ENCODE data around the gene PDZD2.
"Not testable (repeated sequence)": the region's sequence is repeated elsewhere in the genome, so short reads cannot be mapped to it uniquely, and the experiment has no call there.

The PDZD2 gene

GRCh38 chr5:31728039-31728438 lies 89.1 kb downstream of the PDZD2 start:
- no peak overlapping the region for H3K9ac ChIP-seq
- no peaks in the 10 kb centered on the region for H3K9me3 ChIP-seq
- no peaks in the 10 kb centered on the region; the same call in 1 of the 2 replicates for H3K4me1 ChIP-seq
- H3K36me3 ChIP-seq: no peaks in the 10 kb centered on the region
- no peak overlapping the region for H3K4me2 ChIP-seq
- no peak overlapping the region for H3K4me3 ChIP-seq
- no peaks in the 10 kb centered on the region for H4K20me1 ChIP-seq
- H3K27me3 ChIP-seq: no peaks in the 10 kb centered on the region
- TF ChIP-seq Cebpa-rat (IDR thresholded peaks at IDR 0.05): no peak
- H3K27ac ChIP-seq: no peak overlapping the region

- not testable (repeated sequence) for H3K4me1 ChIP-seq, H3K36me3 ChIP-seq, H3K9me3 ChIP-seq, H3K27me3 ChIP-seq, H3K27ac ChIP-seq, H3K9ac ChIP-seq, H4K20me1 ChIP-seq, H3K4me3 ChIP-seq, H3K4me2 ChIP-seq
Observed at GRCh38 chr5:31728806-31729205, 89.9 kb downstream of the PDZD2 start.

- Histone ChIP-seq H3K4me3 (no peak overlapping the region), H3K9ac (no peak overlapping the region), H3K4me2 (no peak overlapping the region), H4K20me1 (no peaks in the 10 kb centered on the region), H3K36me3 (no peaks in the 10 kb centered on the region), H3K9me3 (no peaks in the 10 kb centered on the region), H3K27ac (no peak overlapping the region), H3K27me3 (no peaks in the 10 kb centered on the region), H3K4me1 (no peaks in the 10 kb centered on the region; the same call in 1 of the 2 replicates)
- TF ChIP-seq Cebpa-rat (IDR thresholded peaks at IDR 0.05): no peak
Observed at GRCh38 chr5:31730139-31730538, 91.2 kb downstream of the PDZD2 start.

DNA sequence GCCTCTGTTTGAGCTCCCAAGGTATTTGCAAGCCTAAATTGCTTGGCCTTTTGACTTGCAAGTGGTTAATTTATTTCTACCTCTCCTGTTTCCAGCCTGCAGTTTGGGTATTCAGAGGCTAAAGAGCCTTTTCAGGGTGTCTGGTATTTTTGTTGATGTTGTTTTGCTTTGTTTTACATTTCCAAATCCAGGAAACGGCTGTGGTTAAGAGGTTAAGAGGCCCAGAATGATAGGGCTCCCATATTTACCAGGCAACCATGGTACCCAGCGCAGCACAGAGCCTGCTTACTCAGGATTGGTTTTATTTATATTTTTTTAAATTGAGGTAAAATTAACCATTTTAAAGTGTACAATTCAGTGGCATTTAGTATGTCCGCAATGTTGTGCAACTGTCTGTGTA lies 92.1 kb downstream of the PDZD2 start:
- H3K9ac ChIP-seq: no peak overlapping the region
- no peaks in the 10 kb centered on the region for H3K27me3 ChIP-seq
- no peak overlapping the region for H3K4me3 ChIP-seq
- no peaks in the 10 kb centered on the region for H4K20me1 ChIP-seq
- no peaks in the 10 kb centered on the region; the same call in 1 of the 2 replicates for H3K4me1 ChIP-seq
- H3K27ac ChIP-seq: no peak overlapping the region
- no peaks in the 10 kb centered on the region for H3K9me3 ChIP-seq
- no peak overlapping the region for H3K4me2 ChIP-seq
- no peak for TF ChIP-seq Cebpa-rat (IDR thresholded peaks at IDR 0.05)
- no peaks in the 10 kb centered on the region for H3K36me3 ChIP-seq

DNA sequence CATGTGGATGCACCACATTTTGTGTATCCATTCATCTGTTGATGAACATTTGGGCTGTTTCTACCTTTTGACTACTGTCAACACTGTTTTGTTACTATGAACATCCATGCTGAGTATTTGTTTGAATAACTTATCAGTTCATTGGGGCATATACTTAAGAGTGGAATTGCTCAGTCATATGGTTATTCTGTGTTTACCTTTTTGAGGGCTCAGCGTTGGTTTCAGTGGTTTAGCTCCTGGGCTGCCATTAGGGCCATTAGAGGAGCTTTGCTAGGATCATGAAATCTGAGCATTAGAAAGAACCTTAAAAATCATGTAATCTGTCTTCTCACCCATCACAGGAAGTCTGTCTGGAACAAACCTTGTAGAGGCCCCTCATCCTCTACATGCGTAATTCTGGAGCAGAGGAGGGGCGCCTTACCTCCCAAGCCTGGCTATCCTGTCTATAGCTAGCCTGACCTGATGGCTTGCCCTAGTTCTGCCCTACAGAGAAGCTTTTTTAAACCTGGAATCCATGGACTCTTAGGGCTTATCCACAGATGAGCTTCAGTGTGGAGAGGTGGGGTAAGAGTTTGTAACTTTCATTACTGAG lies 92.9 kb downstream of the PDZD2 start:
- Histone ChIP-seq H3K4me3 (no peak overlapping the region), H3K4me2 (no peak overlapping the region), H3K9me3 (no peaks in the 10 kb centered on the region), H4K20me1 (no peaks in the 10 kb centered on the region), H3K27me3 (no peaks in the 10 kb centered on the region), H3K4me1 (no peaks in the 10 kb centered on the region; the same call in 1 of the 2 replicates), H3K36me3 (no peaks in the 10 kb centered on the region), H3K27ac (no peak overlapping the region), H3K9ac (no peak overlapping the region)
- no peak for TF ChIP-seq Cebpa-rat (IDR thresholded peaks at IDR 0.05)

DNA sequence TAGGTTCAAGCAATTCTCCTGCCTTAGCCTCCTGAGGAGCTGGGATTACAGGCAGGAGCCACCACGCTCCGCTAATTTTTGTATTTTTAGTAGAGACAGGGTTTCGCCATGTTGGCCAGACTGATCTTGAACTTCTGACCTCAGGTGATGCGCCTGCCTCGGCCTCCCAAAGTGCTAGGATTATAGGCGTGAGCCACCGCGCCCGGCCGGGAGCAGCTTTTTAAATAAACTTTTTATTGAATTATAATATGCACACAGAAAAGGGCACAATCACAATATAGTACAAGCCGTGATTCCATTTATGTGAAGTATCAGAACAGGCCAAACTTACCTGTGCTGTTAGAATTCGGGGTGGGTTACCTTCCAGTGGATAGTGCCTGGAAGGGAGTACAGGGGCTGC lies 93.9 kb downstream of the PDZD2 start:
- H4K20me1 ChIP-seq, H3K9ac ChIP-seq, H3K27ac ChIP-seq, H3K4me3 ChIP-seq, H3K36me3 ChIP-seq, H3K9me3 ChIP-seq, H3K27me3 ChIP-seq, H3K4me1 ChIP-seq, H3K4me2 ChIP-seq: not testable (repeated sequence)

GRCh38 chr5:31733371-31733770 lies 94.4 kb downstream of the PDZD2 start:
- Histone ChIP-seq H3K4me2 (no peak overlapping the region), H3K9me3 (no peaks in the 10 kb centered on the region), H3K4me1 (no peaks in the 10 kb centered on the region; the same call in 1 of the 2 replicates), H3K9ac (no peak overlapping the region), H3K27ac (no peak overlapping the region), H3K27me3 (no peaks in the 10 kb centered on the region), H4K20me1 (no peaks in the 10 kb centered on the region), H3K4me3 (no peak overlapping the region), H3K36me3 (no peaks in the 10 kb centered on the region)
- TF ChIP-seq Cebpa-rat (IDR thresholded peaks at IDR 0.05): no peak

DNA sequence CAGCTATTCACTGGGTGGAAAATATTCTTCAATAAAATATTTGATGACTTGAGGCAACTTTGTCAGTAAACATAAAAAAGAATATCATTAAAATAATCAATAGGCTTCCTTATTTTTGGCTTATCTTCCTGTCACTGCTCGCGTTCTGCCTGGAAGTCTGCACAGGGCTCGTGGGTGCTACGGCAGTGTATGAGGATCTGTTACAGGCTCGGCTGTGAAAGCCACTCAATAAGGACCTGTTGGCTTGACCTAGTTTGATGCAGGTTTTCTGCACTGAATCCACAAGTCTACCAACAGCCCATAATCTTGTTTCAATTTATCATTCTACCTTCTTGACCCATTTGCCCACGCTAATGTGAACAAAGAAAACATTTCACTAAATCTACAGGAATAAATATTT lies 97.2 kb downstream of the PDZD2 start:
- Histone ChIP-seq H4K20me1 (no peaks in the 10 kb centered on the region), H3K4me1 (no peaks in the 10 kb centered on the region), H3K9ac (no peak overlapping the region), H3K27me3 (no peaks in the 10 kb centered on the region), H3K36me3 (no peaks in the 10 kb centered on the region), H3K4me2 (no peak overlapping the region), H3K9me3 (peaks cover 6% of the 10 kb centered on the region), H3K27ac (no peak overlapping the region), H3K4me3 (no peak overlapping the region)
- no peak for TF ChIP-seq Cebpa-rat (IDR thresholded peaks at IDR 0.05)

DNA sequence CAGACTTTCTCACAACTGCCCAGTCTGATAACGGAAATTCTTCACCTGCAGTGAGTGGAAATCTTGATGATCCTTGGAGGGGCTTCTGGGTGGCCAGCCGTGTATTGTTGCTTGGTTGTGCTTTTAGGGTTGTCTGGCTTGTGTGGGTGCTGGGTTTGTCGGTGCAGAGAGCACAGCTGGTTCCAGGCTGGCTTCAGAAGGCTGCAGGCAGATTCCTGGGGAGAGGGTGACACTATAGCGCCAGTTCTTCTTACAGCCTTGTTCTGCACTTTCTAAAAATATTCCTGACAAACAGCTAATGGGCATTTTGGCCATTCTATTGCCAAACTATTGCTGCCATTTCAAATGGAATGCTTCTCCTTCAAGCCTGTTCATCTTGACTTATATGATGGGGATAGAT lies 99.3 kb downstream of the PDZD2 start:
- H3K27ac ChIP-seq: no peak overlapping the region
- H3K4me1 ChIP-seq: no peaks in the 10 kb centered on the region
- H3K4me2 ChIP-seq: no peak overlapping the region
- no peaks in the 10 kb centered on the region for H4K20me1 ChIP-seq
- H3K9me3 ChIP-seq: peaks cover 6% of the 10 kb centered on the region
- no peaks in the 10 kb centered on the region for H3K27me3 ChIP-seq
- no peak for TF ChIP-seq Cebpa-rat (IDR thresholded peaks at IDR 0.05)
- no peaks in the 10 kb centered on the region for H3K36me3 ChIP-seq
- H3K4me3 ChIP-seq: no peak overlapping the region
- H3K9ac ChIP-seq: no peak overlapping the region

DNA sequence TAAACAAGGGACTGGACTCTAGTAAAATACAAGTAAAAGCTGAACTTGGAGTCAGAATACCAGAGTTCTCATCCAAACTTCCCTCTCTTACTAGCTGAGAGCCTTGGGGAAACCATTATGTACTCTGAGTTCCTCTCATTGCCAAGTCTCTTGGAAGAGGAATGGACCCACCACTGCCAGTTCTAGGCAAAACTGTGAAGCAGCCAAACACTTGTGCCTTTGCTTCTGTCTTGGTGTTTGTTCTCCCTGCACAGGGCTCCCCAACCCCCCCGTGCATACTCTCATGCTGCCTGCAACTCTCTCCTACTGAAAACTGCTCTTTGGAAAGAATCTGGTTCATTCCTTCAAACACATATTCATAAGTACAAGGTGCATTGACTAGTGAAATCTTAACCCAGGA lies 102.6 kb downstream of the PDZD2 start:
- H3K4me1 ChIP-seq: no peaks in the 10 kb centered on the region
- H4K20me1 ChIP-seq: no peaks in the 10 kb centered on the region
- no peaks in the 10 kb centered on the region for H3K36me3 ChIP-seq
- no peaks in the 10 kb centered on the region for H3K27me3 ChIP-seq
- H3K27ac ChIP-seq: no peak overlapping the region
- H3K9me3 ChIP-seq: peaks cover 6% of the 10 kb centered on the region
- H3K9ac ChIP-seq: no peak overlapping the region
- no peak overlapping the region for H3K4me2 ChIP-seq
- no peak for TF ChIP-seq Cebpa-rat (IDR thresholded peaks at IDR 0.05)
- no peak overlapping the region for H3K4me3 ChIP-seq

DNA sequence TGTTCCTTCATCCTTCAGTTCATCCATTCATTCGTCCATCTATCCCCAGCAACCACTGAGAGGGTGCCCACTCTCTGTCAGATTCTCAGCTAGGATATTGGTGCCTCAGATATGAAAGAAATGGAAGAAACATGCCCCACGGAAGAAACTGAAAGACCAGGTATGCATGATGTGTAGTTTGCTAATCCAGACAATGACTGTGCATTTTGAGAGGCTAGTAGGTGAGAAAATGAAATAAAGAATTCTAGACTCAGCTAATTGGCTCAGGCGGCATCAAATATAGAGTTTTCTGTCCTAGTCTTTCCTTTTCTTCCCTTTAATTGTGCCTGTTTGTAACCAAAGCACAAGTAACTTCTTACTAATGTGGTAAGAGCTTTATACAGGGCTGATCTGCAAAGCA lies 104.7 kb downstream of the PDZD2 start:
- H3K9me3 ChIP-seq: peaks cover 6% of the 10 kb centered on the region
- H3K36me3 ChIP-seq: no peaks in the 10 kb centered on the region
- no peaks in the 10 kb centered on the region for H3K27me3 ChIP-seq
- no peak overlapping the region for H3K9ac ChIP-seq
- no peak overlapping the region for H3K4me2 ChIP-seq
- H3K27ac ChIP-seq: no peak overlapping the region
- H3K4me3 ChIP-seq: no peak overlapping the region
- TF ChIP-seq Cebpa-rat (IDR thresholded peaks at IDR 0.05): no peak
- no peaks in the 10 kb centered on the region for H4K20me1 ChIP-seq
- H3K4me1 ChIP-seq: no peaks in the 10 kb centered on the region
